A673 (cell line): Measurements from ENCODE around the gene PTRH2. TPM values are rescaled to one million over a fixed set of nuclear protein-coding genes. Genes with fewer than 3 reads are reported as not detected.

ENCODE experiments used
- BruUV-seq: library from RNA; stranded (reverse); fragments of 400-500 nt; replicated peaks from 2 replicates; lab custom pipeline; 2021; lab: Mats Ljungman, UMichigan
- CTCF ChIA-PET: fragments of 300-600 bp; sonication (Branson Sonifier 250); formaldehyde crosslinking; loops from one replicate; lab custom pipeline; 2022; ENCODE audit warnings: antibody characterized with exemption; lab: Charles Lee
- POLR2A ChIA-PET: fragments of 300-600 bp; sonication (Branson Sonifier 250); formaldehyde crosslinking; loops from one replicate; lab custom pipeline; 2022; ENCODE audit warnings: antibody characterized with exemption; ENCODE audit not compliant: low non-redundant PET; lab: Charles Lee
- DNase-seq: peaks from one replicate; pipeline ENCODE4 v3.0.0-alpha.2; 2015; ENCODE audit warnings: low spot score
- H3K27ac ChIP-seq: fragments of 200-600 bp; sonication (generic); 2 replicates; pipeline ENCODE4 v1.5.1; 2016; ENCODE audit warnings: mixed run types, low read depth, mild to moderate bottlenecking, mixed read lengths, antibody characterized with exemption, low read length; ENCODE audit not compliant: poor library complexity, severe bottlenecking
- H3K27me3 ChIP-seq: fragments of 200-600 bp; sonication (generic); replicated peaks from 2 replicates; pipeline ENCODE4 v1.6.1; 2017; ENCODE audit warnings: mixed run types, low read depth, mild to moderate bottlenecking, mixed read lengths, antibody characterized with exemption, low read length; ENCODE audit not compliant: insufficient read depth, poor library complexity
- H3K36me3 ChIP-seq: fragments of 200-600 bp; sonication (generic); 2 replicates; pipeline ENCODE4 v1.6.1; 2016; ENCODE audit warnings: mixed run types, mild to moderate bottlenecking, mixed read lengths, antibody characterized with exemption, low read length; ENCODE audit not compliant: insufficient read depth, poor library complexity, severe bottlenecking
- H3K4me1 ChIP-seq: fragments of 200-600 bp; sonication (generic); 2 replicates; pipeline ENCODE4 v1.6.1; 2017; ENCODE audit warnings: mixed run types, mild to moderate bottlenecking, mixed read lengths, antibody characterized with exemption, low read length; ENCODE audit not compliant: insufficient read depth, poor library complexity, severe bottlenecking
- H3K4me3 ChIP-seq: fragments of 200-600 bp; sonication (generic); 2 replicates; pipeline ENCODE4 v1.5.1; 2016; ENCODE audit warnings: low read depth, mixed run types, mild to moderate bottlenecking, mixed read lengths, low read length; ENCODE audit not compliant: poor library complexity, severe bottlenecking
- H3K9me3 ChIP-seq: fragments of 200-600 bp; sonication (generic); 2 replicates; pipeline ENCODE4 v1.6.1; 2016; ENCODE audit warnings: mixed run types, low read depth, mild to moderate bottlenecking, mixed read lengths, antibody characterized with exemption, low read length; ENCODE audit not compliant: poor library complexity, severe bottlenecking
- CTCF ChIP-seq: fragments of 300-800, 200-600 bp; sonication (generic); conservative IDR thresholded peaks from 2 replicates; pipeline ENCODE4 v1.5.1; 2017; ENCODE audit warnings: low read depth, mild to moderate bottlenecking, antibody characterized with exemption, low read length, moderate library complexity, mixed read lengths
- EZH2 ChIP-seq: fragments of 200-600 bp; sonication (generic); IDR thresholded peaks from 2 replicates; pipeline ENCODE4 v1.6.1; 2017; ENCODE audit warnings: borderline replicate concordance, low read depth, mild to moderate bottlenecking, mixed read lengths, antibody characterized with exemption, low read length; ENCODE audit not compliant: poor library complexity, severe bottlenecking
- intact Hi-C: fragments of 100-400 bp; cut with micrococcal nuclease; formaldehyde crosslinking; loops from one replicate; pipeline ENCODE4 v1.10.0; 2022; ENCODE audit not compliant: unreplicated experiment
- total RNA-seq: library from RNA; stranded (reverse); gene quantifications from 2 replicates; pipeline ENCODE4 v1.2.3, GENCODE V29; 2021

PTRH2 gene
- total RNA-seq, 1 experiment from 2014 or later = 50.3 TPM

DNA sequence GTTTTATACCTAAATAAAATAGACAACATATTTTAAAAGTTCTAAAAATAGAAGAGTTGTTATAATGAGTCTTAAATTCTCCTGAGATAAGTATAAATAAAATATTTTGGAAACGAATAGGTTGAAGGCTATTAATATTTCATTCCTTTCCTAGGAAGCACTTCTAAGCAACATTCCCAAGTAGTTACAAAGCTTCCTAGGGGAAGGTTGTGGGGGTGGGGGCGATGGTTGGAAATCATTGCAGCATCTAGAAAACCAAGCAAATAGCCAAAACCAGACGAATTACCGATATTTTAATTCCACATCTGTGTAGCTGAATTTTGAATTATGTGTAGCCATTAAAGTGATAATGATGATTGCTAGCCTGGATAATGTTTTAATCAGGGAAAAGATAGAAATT is 26.9 kb downstream of the PTRH2 start:
- DNase-seq = no peak
- no peak overlapping the region for H3K4me3 ChIP-seq
- BruUV-seq = no TSS peak
- H3K4me1 ChIP-seq = no peaks in the 10 kb centered on the region
- ChIA-PET POLR2A (no interaction called here), CTCF (no interaction called here)
- no peak overlapping the region for H3K27ac ChIP-seq
- H3K9me3 ChIP-seq = no peaks in the 10 kb centered on the region
- H3K36me3 ChIP-seq = peaks cover 99% of the 10 kb centered on the region
- H3K27me3 ChIP-seq = no peaks in the 10 kb centered on the region
- no peak for TF ChIP-seq CTCF
- intact Hi-C loops = loop anchor here (10.0 kb wide), 1 partner anchor 156 kb away; no protein-coding TSS in a partner anchor

- BruUV-seq = no TSS peak
- ChIA-PET CTCF (interaction anchor here (0.6 kb wide), 1 partner anchor 68 kb away, joined by 4 read pairs; no protein-coding TSS in a partner anchor), POLR2A (no interaction called here)
- Histone ChIP-seq H3K9me3 (no peaks in the 10 kb centered on the region), H3K4me1 (no peaks in the 10 kb centered on the region), H3K27ac (no peak overlapping the region), H3K4me3 (no peak overlapping the region), H3K36me3 (peaks cover 99% of the 10 kb centered on the region), H3K27me3 (no peaks in the 10 kb centered on the region)
- intact Hi-C loops = no loop called here
- DNase-seq = no peak
- TF ChIP-seq EZH2 (no peak), CTCF (no peak)
These were observed 28.3 kb downstream of the PTRH2 start for GRCh38 chr17:59678918-59679317.

GRCh38 chr17:59676716-59677115 is 30.5 kb downstream of the PTRH2 start:
- Histone ChIP-seq H3K4me1 (no peaks in the 10 kb centered on the region), H3K27me3 (no peaks in the 10 kb centered on the region), H3K4me3 (no peak overlapping the region), H3K36me3 (peaks cover 96% of the 10 kb centered on the region), H3K9me3 (no peaks in the 10 kb centered on the region), H3K27ac (no peak overlapping the region)
- ChIA-PET POLR2A (no interaction called here), CTCF (no interaction called here)
- BruUV-seq = no TSS peak
- TF ChIP-seq EZH2 (no peak), CTCF (no peak)
- intact Hi-C loops = no loop called here
- DNase-seq = no peak
